HEK293 (cell line): Measurements from ENCODE around the gene PSD2.

ENCODE experiments used
- CTCF ChIP-seq: fragments of 450-650 bp; formaldehyde crosslinking; IDR thresholded peaks from 2 replicates; pipeline ENCODE4 v1.5.1; 2016; ENCODE audit warnings: missing biosample characterization, missing genetic modification characterization
- GLIS1 ChIP-seq: fragments of 450-650 bp; formaldehyde crosslinking; IDR thresholded peaks from 2 replicates; pipeline ENCODE4 v1.5.1; 2016; ENCODE audit warnings: missing biosample characterization, missing genetic modification characterization
- REPIN1 ChIP-seq: fragments of 450-650 bp; formaldehyde crosslinking; IDR thresholded peaks from 2 replicates; pipeline ENCODE4 v1.5.1; 2017; ENCODE audit warnings: missing biosample characterization, missing genetic modification characterization, low read depth
- SALL2 ChIP-seq: fragments of 450-650 bp; formaldehyde crosslinking; IDR thresholded peaks from 2 replicates; pipeline ENCODE4 v1.5.0; 2017; ENCODE audit warnings: missing biosample characterization, mild to moderate bottlenecking, missing genetic modification characterization, borderline replicate concordance
- YY1 ChIP-seq: fragments of 450-650 bp; formaldehyde crosslinking; IDR thresholded peaks from 2 replicates; pipeline ENCODE4 v1.5.1; 2018; ENCODE audit warnings: missing biosample characterization, missing genetic modification characterization
- ZNF112 ChIP-seq: fragments of 450-650 bp; formaldehyde crosslinking; IDR thresholded peaks from 2 replicates; pipeline ENCODE4 v1.5.0; 2017; ENCODE audit warnings: missing biosample characterization, missing genetic modification characterization
- ZNF223 ChIP-seq: fragments of 450-650 bp; formaldehyde crosslinking; IDR thresholded peaks from 2 replicates; pipeline ENCODE4 v1.5.1; 2016; ENCODE audit warnings: missing biosample characterization, missing genetic modification characterization
- ZNF398 ChIP-seq: fragments of 450-650 bp; formaldehyde crosslinking; IDR thresholded peaks from 2 replicates; pipeline ENCODE4 v1.5.1; 2017; ENCODE audit warnings: missing biosample characterization, missing genetic modification characterization
- ZNF423 ChIP-seq: fragments of 450-650 bp; formaldehyde crosslinking; IDR thresholded peaks from 2 replicates; pipeline ENCODE4 v1.5.1; 2016; ENCODE audit warnings: missing biosample characterization, missing genetic modification characterization
- ZNF530 ChIP-seq: fragments of 450-650 bp; formaldehyde crosslinking; IDR thresholded peaks from 2 replicates; pipeline ENCODE4 v1.5.1; 2016; ENCODE audit warnings: low read depth, missing biosample characterization, missing genetic modification characterization

GRCh38 chr5:139814191-139814601, 18.6 kb downstream of the PSD2 start:
- TF ChIP-seq ZNF530 (tag by site-specific recombination) (no peak), CTCF (tag by site-specific recombination) (no peak), ZNF223 (tag by site-specific recombination) (no peak), YY1 (no peak), ZNF112 (tag by site-specific recombination) (no peak), ZNF398 (no peak), REPIN1 (tag by site-specific recombination) (no peak), SALL2 (tag by site-specific recombination) (no peak), ZNF423 (no peak), GLIS1 (tag by site-specific recombination) (no peak)
